ENCODE measurements around the gene LRR1.

DNA sequence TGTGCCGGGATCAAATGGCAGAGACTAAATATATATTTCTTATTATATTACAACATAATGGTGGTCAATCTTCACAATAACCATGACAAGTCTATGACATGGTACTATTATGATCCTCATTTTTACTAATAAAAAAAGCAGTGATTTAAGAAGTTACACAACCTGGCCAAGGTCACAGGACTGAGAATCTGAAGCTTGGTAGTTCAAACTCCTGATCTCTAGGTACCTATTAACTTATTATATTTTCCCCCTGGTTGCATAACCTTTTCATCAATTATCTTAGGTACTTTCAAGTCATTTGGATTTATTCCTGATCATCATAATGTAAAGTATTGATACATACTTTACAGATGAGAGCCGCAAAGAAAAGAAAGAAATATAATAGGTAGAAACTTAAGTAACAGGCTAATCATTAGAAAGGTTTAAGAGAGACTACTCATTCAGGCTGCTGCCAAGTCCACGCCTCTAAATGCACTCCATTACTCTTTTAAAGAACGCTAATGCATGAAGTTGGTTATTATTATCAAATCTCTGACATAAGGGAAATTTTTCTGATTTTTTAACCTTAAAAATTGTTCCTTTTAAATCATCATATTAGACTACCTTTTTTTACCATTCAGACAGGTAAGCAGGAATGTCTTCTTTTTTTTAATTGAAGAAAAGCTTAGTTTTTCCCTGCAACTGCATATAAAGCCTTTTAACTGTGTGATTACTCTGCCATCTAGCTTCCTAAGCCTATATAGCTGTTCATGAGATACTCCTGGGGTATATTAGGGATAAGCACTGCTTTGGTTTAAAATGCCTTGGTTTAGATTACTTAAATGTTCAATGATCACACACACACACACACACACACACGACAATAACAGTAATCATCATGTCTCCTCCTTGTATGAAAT lies 48.2 kb upstream of the LRR1 start:
- TF ChIP-seq, protein P1, sequence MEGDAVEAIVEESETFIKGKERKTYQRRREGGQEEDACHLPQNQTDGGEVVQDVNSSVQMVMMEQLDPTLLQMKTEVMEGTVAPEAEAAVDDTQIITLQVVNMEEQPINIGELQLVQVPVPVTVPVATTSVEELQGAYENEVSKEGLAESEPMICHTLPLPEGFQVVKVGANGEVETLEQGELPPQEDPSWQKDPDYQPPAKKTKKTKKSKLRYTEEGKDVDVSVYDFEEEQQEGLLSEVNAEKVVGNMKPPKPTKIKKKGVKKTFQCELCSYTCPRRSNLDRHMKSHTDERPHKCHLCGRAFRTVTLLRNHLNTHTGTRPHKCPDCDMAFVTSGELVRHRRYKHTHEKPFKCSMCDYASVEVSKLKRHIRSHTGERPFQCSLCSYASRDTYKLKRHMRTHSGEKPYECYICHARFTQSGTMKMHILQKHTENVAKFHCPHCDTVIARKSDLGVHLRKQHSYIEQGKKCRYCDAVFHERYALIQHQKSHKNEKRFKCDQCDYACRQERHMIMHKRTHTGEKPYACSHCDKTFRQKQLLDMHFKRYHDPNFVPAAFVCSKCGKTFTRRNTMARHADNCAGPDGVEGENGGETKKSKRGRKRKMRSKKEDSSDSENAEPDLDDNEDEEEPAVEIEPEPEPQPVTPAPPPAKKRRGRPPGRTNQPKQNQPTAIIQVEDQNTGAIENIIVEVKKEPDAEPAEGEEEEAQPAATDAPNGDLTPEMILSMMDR (IDR thresholded peaks at IDR 0.05; ENCODE audit: low read depth, low read length, missing input control) = peak; percentile 31
- TF ChIP-seq EGR1 (IDR thresholded peaks at IDR 0.05; ENCODE audit: low read depth in 2 of 2) (no peak), TAF1 (conservative IDR thresholded peaks at IDR 0.05) (no peak), HNF4A (conservative IDR thresholded peaks at IDR 0.05) (peak; percentile 65 to 68), GABPA (IDR thresholded peaks at IDR 0.05 in 1 of 2, conservative IDR thresholded peaks at IDR 0.05 in 1 of 2) (no peak), RAD21 (IDR thresholded peaks at IDR 0.05) (peak; percentile 64 to 66), SP1 (IDR thresholded peaks at IDR 0.05) (no peak)
- TF ChIP-seq, protein P2, sequence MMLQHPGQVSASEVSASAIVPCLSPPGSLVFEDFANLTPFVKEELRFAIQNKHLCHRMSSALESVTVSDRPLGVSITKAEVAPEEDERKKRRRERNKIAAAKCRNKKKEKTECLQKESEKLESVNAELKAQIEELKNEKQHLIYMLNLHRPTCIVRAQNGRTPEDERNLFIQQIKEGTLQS (IDR thresholded peaks at IDR 0.05) = no peak
